NCI-H774 (cell line): ENCODE results near the gene ZNF423.

Source experiments
- DNase-seq: peaks from one replicate; lab custom pipeline; 2025; lab: John Stamatoyannopoulos, UW

Gene ZNF423

DNA sequence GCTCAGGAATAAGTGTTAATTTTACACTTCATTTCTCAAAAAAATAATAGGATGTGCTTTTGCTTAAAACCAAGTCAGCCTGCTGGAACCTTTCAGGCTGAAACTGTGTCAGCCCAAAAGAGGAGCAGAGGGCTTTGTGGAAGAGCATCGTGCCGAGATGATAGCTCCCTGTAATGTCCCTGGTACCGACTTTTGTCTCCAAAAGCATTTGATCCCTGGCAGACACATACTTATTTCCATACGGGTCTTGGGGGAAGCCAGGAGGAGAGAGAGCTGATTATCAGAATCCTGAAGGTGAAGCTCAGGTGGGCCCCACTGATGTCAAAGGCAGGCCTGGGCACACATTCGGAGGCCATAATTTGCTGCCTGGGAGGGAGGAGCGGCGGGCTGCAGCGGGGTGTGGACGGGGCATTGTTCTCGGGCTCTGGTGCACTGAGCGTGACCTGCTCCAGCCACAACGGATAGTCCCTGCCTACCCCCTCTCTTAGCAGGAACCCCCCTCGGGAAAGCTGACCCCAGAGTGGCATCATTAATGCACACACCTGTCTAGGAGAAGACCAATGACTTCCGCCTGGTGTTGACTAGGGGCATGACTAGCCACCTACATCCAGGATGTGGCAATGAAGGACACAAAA lies 326.4 kb downstream of the ZNF423 start:
- DNase-seq: no peak

DNA sequence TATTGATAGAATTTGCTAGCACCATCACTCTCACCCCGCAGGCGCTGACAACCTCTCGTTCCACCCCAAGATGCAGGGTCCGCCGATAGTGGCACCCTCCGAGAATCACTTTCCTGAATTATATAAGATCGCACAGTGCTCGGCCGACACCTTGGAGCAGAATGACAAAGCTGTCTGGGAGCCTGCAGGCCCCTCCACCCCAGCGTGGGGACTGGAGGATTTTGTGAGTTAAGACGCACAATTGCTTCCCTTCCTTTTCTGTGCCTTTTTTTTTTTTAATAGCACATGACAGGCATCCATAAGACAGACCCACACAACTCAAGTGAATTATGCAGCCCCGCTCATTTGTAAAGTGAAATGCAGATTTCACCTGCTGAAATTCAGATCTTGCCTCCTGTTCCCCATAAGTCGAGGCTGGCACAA lies 327.0 kb downstream of the ZNF423 start:
- no peak for DNase-seq

DNA sequence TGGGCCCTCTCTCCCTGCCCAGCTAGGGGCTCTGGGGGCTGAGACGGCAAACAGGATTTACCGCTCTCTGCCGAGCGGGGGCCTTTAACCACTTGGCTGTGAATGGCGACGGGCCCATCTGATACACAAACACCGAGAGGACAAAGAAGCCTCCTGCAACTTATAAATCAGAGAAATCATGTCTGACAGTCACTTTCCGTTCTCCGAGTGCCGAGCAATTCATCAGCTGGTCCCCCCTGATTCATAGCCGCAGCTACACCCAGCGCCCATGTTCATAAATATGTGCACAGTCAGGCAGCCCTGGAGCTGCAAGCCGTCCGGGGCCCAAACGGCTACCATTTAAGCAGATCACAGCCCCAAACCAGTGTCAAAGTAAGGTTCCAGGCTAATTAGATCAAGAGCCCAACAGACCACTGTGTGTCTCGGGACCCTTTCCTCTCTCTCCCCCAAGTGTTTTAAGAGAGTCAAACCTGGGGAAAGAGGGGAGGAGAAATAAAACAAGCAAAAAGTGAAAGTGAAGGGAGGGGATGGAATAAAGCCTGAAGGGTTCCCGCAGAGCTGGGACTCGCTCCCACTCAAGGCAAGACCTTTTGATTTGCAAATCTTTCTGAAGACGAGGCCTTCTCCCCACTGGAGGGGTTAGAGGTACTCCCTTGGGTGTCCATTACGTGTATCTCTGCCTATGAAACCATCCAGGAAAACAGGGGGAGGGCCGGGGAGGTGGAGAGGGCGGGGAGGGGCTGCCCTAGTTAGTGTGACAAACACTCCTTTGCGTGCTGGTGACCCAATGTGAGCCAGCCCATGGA lies 327.6 kb downstream of the ZNF423 start:
- DNase-seq: no peak

DNA sequence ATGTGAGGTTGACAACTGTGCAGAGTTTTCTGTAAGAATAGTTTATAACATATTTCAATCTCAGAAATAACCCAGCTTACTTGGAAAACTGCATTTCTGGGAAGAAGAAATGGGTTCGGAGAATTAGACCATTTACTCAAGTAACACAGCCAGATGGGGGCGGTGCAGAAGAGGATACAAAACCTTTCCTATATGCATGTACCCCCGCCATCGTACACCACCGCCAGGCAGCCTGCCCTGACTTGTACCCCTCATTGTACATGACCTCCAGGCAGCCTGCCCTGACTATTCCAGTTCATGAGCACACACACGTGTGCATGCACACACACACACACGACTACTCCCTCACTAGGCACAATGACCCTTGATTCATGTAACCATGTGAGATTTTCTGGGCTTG lies 328.3 kb downstream of the ZNF423 start:
- no peak for DNase-seq

DNA sequence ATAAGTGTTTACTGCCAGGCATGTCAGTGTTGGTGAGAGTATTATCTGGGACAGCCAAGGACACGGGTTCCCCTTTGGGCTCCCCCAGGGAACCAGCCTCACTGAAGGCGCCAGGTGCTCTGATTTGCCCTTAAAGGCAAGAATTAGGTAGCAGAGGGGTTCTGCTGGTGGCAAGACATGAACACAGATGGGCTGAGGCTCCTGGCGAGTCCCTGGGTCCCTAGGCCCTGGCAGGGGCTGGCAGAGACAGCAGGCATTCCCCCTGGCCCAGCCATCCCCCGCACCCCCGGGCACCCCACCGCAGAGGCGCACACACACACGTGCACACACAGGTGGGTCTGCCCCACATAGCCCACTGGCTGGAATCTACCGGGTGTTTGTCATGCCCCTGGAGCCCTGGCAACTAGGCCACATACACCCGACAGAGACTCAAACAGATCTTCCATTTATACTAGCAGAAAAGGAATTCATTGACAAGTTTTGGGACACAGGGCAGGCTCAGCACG lies 329.0 kb downstream of the ZNF423 start:
- DNase-seq: no peak

DNA sequence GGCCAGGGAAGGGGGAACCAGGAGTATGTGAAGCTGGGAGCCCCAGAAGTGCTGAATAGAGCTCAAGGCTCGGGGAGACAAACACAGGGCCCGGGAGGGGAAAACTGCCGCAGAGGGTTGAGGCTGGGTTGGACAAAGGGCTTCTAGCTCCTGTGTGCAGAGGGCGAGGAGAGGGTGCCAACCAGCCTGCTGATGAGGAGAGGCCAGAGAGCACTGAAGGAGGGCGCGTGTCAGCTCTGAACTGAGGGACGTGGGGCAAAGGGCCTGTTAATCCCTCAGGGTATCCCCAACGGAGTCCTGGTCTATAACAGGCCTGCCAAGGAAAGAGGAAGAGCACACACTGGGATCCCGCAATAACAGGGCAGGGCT lies 331.0 kb downstream of the ZNF423 start:
- no peak for DNase-seq

DNA sequence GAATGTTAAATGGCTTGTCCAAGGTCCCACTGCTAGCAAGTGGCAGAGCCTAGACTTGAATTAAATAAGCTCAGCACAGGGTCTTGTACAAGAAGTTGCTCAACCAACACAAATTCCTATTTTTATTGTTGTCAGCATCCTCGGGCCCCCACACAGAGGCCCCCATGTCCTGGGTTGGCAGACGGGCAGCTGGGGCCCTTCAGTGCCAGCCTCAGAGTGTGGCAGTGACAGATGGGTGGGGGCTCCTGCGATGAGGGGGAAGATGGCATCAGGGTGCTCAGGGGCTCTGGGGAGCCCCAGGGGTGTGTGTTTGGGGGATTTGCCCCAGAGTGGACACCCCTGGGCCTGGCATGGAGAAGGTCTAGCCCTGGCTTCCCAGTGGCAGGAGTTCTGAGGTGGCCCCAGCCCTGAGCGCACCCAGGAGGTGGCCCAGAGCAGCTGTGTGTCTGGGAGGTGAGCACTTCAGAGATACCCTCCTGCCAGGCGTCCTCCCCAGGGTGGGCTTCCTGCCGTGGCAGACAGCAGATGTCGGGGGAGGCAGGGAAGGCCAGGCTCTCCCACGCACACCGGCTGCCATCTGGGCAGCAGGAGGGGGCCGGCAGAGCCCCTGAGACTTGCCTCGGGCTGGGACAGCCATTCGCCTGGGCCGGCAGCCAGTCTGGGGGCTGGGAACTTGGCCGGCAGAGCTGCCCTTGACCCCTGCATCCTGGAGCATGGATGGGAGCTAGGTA lies 331.5 kb downstream of the ZNF423 start:
- no peak for DNase-seq

DNA sequence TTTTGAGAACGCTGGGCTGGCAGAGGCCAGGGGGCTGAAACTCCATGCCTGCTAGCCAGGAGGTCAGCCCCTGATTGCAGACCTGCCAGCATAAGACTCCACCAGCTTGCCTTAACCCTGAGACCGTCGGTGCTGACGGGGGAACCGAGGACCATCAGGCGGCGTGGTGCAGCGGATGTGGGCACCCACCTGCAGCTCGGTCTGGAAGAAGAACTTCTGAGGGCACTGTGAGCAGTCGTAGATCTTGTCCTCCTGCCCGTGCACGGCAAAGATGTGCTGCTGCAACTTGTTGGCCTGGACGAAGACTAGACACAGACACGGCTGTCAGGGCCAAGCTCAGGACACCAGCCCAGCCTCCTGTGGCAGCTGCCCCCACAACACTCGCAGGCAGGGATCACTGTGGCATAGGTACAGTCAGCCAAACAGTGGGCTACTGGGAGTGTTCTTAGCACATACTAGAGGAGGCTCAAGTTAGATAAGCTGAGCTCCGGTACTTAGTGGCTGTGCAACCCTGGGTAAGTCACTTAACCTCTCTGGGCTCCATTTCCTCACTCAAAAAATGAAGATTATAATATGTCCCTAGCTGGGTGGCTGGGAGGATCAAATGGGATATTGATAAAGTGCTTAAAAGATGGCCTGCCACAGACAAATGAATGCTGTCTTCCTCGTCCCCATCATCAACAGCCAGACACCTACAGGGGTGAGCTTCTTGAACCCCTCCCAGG lies 332.3 kb downstream of the ZNF423 start:
- DNase-seq: no peak

DNA sequence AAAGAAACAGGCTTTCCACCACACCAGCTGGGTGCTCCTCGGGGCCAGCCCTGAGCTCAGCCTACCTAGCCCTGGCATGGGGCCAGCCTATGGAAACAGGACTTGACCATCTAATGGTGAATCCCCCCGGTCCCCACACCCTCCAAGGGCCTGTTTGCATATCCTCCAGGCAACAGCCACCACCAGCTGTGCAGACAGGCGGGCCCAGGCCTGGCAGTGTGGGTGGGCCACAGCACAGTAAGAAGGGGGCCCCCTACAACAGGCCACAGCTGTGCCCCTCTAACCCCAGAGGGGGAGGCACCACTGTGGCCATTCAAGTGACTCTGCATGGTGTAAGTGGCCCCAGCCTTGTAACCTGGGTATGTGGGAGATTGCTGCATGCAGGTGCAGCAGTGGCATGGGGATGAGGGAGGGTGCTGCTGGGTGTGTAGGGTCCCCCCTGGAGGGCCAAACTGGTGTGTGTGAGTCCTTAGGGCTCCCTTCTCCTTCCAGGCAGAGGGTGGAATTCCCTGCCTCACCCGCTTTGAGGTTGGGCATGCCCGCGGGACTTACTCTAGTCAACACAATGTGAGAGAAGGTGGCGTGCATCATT lies 334.1 kb downstream of the ZNF423 start:
- DNase-seq: no peak

DNA sequence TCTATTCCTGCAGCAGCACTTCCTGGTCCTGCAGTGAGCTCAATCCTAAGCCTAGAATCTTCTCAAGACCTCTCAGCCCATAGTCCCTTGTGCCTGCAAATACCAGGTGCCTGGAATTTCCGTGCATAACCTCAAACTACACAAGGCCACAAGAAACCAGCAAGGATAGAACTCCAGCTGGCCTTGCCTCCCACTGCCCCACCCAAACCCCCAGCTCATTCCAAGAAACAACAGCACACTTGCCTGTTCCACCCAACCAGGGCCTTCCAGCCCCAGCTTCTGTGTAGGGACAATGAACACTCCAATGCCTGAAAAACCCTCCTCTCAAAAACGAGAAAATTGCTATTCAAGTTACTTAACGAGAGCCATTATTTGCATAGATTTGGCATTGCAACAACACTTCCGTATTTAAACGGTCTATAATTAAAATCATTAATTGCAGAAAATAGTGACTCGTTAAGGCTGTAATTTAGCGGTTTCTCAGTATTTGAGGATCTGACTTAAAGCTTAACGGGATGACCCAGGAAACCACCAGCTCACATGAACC lies 335.3 kb downstream of the ZNF423 start:
- DNase-seq: no peak

DNA sequence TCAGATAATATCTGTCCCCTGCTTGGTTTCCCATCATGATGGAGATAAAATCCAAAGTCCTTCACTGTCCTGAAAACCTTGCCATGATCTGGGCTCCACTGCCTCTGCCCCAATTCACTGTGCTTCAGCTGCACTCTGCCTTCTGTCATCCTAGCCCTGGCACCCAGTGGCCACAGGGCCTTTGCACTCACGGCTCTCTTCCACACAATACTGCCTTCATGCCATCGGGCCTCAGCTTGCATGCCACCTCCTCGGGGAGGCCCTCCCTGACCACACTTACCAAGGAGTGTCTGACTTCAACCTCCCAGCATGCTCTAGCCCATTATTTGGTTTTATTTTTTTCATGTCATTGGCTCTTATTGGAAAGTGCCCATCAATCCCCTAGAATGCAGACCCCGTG lies 336.2 kb downstream of the ZNF423 start:
- DNase-seq: no peak

DNA sequence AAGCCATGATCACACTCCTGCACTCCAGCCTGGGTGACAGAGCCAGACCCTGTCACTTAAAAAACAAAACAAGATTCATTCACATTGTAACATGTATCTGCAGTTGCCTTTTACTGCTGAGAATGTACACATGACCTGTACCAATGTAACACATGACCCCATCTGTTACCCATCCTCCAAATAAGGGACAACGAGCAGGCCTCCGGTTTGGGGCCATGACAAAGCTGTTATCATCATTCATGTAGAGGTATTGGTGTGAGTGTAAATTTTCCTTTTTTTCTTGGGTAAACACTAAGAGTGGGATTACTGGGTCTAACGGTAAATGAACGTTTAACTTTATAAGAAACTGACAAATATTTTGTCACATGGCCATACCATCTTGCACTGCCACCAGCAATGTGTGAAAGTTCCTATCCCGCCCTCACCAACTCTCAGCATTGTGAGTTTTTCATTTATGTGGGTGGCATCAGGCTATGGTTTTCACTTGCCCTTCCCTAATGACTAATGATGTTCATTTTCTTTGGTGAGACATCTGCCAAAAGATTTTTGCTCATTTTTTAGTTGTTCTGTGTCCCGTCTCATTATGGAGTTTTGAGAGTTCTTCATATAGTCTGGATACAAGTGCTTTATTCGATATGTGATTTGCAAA lies 336.8 kb downstream of the ZNF423 start:
- DNase-seq: no peak

DNA sequence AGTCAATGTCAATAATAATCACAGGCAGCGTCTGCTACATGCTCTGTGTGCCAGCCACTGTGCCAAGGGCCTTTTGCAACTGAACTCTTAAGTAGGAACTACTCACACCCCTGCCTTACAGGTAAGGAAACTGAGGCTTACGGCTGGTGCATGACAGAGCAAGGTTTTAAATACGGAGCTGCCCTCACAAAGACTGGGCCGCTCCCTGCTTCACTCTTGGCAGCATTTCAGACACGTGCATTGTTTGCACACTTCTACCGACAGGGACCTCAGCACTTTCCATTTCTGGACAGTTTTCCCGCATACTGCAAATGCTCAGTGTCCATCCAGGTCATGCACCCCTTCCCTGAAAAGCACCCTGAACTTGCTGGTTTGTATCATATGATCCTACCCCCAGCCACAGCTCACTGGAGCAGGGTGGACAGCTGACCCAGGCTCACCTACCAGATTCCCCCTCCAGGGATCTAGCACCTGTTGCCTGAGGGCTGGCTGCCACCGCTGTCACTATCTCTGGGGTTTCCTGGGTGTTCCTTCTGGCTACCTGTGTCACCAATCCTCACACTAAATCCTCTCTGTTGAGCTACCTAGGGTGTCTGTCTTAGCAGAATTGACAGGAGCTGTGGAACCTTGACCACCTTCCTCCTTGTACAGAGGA lies 339.4 kb downstream of the ZNF423 start:
- no peak for DNase-seq

DNA sequence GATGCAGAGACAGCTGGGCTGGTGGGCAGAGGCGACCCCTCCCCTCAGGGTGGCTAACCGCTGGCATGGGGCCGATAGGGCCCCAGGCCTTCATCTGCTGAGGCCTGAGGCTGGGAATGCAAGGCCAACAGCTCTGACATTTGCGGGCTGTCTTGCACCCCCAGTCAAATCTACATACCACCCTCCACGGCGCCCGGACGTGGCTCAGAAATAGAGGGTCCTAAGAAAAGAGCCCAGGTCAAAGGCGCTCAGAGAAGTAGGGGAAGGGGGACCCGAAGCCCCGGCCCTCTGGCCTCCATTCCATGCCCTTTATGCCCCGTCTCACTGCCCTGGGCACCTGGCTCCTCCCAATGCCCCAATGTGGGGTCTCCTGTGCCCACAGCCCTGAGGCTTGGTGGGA lies 340.1 kb downstream of the ZNF423 start:
- DNase-seq: no peak

DNA sequence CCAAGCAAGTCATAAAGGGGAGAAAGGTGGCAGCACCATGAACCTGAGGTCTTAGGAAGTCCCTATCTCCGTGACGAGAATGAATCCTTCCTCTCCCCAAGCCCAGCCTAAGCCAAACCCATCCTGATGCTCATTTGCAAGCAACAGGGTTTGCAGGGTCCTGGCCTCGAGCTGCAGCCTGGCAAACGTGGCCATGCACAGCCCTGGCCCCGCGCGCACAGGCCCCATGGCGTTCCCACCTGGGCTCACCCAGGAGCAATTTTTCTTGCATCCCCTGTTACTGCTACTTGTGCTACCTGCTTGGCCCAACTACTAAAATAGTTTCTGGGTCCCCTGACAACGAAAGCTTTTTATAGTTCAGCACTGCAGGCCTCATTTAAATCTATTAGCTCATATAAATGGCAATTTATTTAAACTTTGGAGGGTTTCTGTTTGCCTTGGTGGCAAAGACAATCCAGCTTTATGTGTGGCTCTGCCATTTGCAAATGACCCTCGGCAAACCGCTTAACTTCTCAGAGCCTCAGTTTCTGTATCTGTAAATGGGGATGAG lies 340.8 kb downstream of the ZNF423 start:
- DNase-seq: no peak

DNA sequence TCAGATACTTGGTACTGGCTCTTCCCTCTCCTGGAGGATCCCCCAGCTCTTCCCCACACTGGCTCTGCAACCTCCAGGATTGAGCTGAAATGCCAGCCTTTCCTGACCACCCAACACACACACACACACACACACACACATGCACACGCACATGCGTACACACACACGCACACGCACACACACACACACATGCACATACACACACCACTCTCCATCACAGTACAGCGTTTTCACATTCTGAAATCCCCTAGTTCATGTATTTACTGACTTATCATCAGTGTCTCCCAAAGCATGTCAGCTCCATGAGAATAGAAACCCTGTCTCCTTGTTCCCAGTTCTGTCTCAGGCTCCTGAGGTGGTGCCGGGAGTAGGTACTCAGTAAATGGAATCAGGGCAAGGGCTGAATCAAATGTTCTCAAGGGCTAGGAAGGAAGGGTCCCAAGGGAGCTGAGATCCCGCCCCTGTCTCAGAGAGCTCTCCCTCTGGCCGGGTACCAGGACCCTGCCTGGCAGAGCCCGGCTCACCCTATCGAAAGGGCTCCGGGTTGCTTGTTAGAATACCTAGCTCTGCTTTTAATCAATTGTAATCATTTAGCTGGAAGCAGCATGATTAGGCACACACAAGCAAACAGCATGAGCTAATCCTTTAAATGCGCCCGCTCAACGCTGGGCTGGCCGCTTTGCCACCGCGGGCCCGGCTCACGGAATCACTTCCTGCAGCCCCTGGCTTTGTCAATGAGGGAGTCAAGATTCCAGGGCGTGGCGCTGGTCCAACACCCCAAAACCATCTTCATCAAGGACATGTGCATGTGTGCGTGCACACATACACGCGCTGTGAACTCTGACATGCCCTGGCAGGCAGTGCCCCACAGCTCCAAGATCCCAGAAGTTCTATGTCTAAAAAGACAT lies 341.6 kb downstream of the ZNF423 start:
- DNase-seq: no peak

DNA sequence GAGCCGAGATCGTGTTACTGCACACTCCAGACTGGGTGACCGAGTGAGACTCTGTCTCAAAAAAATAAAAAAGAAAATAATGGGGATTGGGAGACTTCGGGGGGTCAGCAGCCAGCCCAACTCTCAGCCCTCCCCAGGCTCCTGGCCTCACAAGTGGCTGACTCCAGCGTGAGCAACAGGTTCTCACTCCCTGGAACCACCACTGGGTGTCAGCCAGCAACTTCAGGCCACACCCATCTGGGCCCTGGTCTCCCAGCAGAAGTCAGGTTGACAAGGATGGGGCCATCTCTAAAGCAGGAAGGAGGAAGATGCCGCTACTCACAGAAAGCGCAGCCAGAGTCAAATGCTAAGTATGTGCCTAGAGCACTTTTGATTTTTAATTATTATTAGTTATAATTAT lies 342.9 kb downstream of the ZNF423 start:
- DNase-seq: no peak

DNA sequence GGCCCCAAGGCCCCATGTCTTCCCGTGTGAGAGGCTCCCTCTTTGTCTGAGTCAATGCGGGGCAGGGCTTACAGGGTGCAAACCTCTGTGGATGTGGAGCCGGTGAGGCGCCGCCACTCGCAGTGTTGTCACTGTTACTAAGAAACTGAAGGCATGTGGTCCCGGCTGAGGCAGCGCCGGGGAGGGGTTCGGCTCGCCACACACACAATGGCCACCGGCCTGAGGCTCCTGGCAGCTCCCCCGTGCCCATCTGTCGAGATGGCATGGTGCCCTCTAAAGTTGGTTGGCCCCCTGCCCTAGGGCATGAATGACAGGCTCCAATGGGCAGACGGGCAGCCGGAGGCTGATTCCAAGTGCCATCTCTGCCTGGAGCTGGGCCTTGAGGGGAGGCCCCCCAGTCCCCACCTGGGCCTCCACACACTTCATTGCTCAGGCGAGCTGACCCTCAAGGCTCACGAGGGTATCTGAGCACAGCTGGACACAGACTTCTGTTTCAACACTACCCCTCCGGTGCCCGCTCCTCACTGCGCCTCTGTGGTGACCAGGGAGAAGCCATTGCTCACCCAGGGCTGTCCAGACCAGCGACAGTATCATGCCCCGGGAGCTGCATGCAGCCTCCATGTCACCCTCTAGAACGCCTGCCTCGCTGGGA lies 345.1 kb downstream of the ZNF423 start:
- DNase-seq: no peak

DNA sequence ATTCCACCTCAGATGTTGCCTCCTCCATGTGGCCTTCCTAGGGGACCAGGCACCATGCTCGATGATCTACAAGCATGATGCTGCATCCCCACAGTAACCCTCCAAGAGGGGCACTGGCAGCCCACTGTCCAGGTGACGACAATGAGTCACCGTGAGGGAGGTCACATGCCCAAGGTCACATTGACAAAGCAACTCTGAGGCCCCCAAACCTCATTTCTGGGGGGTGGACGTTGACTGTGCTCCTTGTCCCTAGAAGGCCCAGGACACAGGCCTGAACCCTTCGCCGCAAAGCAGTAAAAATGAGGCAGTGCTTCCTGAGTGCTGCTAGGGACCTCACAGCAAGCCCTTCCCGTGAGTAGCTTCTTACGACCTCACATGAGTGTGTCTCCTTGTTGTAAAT lies 345.8 kb downstream of the ZNF423 start:
- no peak for DNase-seq
